Limb (tissue), 2 donors: ENCODE measurements around the gene ALAD.
"Not testable (repeated sequence)": the region's sequence is repeated elsewhere in the genome, so short reads cannot be mapped to it uniquely, and the experiment has no call there.

Experiments used
- DNase-seq, 2 donors: peaks; one replicate each; pipeline ENCODE4 v3.0.0-alpha.2; 2016; ENCODE audit errors: extremely low spot score in 2 of 2

The ALAD gene

DNA sequence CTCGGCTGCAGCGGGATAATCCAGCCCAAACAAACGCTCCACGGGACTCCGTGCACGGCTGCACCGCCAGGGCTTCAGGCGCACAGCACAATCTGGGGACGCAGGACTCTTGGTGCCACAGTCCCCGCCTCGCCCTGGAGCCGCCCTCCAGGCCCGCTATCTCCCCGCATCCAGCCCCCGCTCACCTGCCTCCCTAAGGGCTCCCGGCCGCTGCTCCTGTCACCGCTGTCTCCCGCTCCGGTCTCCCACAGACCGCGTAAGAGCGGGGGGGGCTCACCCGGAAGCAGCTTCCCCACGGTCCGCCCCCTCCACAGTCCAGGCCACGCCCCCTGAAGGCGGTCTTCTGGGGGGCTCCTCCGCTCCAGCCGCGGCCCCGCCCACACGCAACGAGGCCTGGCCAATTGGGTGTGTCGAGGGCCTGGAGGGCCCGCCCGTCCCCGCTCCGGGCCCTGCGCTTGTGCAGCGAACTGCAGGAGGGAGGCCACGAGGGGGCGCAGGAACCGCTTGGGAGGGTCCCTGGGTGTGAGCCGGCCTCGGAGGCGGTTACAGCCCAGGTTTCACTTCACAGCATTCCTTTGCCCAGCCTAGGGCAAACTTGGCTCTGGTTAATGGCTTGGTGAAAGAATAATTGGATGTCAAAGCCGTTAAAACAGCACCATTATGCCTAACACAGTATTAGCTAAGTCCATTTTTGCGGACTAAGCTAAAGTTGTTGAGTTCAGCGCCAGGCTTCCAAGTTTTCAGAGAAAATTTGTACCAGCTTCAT lies at the start of gene ALAD:
Gene ALAD, minus strand, starts transcription at position 258 of the 766 bp plus-strand sequence. CDS start 7,725 bp downstream, outside the sequence.
- peak; percentile 98 to 99 for DNase-seq

DNA sequence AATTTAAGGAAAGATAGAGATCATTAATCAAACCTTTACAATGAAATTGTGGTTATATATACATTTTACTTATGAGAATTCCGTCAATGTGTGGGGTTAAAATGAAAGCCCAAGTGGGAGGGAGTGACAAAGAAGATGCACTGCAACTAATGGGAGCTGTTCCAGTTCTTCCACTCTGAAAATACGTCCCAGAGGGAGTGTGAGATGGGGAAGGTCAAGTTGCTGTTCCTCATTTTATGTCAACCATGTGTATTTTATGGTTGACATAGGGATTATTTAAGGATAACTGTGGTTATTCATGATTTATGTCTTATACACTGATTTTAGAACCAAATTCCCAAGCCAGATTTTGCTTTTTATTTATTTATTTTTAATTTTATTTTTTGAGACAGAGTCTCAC lies 48.3 kb upstream of the ALAD start:
- no peak for DNase-seq

DNA sequence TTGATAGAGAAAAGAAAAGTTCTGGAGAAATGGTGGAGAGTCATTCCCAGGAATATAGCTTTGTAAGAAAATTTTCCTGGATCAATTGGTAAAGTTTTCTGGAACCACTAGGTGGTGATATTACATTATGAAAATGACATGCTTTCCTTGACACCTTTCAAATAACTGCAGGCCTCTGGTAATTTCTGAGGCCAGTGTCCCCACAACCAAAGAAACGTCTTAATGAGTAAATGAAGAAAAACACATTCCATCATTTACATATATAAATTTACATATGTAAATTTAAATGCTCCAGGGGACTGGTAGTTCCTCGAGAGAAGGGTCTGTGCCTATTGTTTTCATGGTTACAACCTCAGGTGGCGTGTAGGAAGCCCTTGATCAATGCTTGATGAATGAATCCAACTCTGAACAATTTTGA lies 45.2 kb upstream of the ALAD start:
- DNase-seq = peak in 1 of 2 donors; percentile 72

DNA sequence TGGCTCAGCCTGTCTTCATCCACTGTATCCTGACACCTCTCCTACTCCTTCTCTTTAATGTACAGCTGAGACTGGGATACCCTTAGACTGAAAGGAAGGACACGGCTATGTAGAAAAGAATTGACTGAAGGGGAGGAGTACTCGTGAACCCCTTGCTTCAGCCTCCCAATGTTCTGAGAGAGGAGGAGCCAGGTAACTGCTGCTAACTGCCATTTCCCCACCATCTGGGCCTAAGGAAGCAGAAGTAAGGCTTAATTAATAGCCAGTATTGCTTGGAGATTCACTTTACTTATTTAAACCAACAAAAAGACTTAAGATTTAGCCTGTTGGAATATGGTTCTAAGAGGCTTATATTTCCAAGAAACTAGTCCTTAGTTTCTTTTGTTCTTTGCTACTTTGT lies 43.7 kb upstream of the ALAD start:
- DNase-seq = no peak

DNA sequence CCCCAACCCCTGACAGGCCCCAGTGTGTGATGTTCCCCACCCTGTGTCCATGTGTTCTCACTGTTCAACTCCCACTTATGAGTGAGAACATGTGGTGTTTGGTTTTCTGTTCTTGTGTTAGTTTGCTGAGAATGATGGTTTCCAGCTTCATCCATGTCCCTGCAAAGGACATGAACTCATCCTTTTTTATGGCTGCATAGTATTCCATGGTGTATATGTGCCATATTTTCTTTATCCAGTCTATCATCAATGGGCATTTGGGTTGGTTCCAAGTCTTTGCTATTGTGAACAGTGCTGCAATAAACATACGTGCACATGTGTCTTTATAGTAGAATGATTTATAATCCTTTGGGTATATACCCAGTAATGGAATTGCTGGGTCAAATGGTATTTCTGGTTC lies 36.6 kb upstream of the ALAD start:
- DNase-seq = not testable (repeated sequence)

DNA sequence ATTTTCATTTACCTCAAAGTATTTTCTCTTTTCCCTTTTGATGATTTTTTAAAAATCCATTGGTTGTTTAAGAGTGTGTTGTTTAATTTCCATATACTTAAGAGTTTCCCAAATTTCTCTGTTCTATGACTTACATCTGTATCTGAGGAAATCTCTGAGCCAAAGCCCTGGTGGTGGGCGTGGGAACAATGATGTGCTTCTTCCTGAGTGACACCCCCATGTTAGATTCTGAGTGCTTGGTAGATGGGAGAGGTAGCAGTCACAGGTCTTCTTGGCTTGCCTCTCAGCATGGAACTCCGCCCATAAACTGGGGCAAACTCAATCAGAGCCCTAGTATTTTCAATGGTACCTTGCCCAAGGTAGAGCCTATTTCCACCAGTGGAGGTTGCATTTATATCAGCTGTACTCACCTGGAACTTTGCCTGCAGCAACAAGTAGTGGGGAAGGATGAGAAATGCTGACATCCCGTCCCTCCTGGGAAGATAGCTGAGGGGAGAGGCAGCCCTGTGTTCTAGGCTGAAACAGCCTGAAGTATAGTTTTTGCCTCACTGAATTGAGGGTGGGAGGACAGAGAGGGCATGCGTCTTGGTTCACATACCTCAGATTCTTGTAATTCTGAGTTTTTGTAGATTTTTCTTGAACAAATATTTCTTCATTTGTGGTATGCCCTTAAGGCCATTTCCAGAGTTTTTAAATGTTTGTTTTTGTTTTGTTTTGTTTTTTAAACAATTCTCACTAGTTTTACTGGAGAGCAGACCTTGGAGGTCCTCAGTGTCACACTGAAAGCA lies 35.8 kb upstream of the ALAD start:
- no peak for DNase-seq

DNA sequence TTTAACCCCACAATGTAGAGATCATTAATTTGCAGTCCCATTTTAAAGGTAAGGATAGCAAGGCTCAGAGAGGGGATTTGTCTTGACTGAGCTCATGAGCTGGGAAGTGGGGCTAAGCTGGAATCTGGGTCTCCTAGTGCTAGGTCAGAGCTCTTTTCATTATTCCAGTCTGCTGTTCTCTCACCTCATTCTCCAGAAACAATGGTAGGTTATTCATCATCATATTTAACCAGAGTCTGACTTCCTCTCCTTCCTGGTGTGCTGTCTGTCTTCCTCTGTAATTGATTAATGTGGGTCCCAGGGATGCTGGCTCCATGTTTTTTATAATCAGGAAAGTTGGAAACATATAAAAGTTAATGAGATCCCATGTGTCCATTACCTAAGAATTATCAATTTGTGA lies 30.1 kb upstream of the ALAD start:
- DNase-seq = no peak

DNA sequence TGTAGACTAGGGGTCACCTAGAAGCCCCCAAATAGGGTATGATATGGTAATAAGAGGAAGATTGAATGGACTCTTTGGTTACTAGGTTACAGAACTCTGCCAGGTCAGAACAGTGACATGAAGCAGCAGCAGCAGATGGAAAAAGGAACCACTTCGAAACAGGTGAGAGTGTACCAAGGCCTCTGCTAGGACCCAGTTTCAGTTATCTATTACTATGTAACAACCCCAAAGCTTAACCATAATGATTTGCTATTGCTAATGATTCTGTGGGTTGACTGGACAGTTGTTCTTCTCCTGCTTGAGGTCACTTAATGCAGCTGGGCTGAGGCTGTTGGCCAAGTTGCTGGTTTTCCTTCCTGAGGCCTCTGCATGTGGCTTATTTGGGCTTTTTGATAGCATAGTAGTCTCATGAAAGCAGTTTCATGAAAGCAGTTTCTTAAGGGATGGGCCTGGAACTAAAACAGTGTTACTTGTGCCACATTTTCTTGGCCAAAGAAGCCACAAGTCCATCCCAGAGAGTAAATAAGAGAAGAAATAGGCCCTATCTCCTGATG lies 27.1 kb upstream of the ALAD start:
- no peak for DNase-seq

DNA sequence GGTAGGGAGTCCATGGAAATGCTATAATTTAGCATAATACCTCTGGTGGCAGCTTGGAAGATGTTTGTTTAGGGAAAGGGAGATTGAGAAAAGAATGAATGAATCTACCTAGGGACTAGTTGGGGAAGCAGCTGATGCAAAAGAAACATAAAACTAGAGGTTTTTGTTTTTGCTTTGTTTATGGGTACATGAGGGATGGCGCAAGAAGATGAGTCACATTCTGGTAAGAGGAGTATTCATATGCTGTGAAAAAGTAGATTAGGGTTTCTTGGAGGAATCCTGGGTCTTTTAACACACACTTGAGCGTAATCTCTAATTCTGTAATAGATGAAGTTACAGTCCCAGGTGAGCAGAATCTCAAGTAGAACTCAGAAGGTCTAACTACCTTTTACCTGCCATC lies 26.5 kb upstream of the ALAD start:
- no peak for DNase-seq

DNA sequence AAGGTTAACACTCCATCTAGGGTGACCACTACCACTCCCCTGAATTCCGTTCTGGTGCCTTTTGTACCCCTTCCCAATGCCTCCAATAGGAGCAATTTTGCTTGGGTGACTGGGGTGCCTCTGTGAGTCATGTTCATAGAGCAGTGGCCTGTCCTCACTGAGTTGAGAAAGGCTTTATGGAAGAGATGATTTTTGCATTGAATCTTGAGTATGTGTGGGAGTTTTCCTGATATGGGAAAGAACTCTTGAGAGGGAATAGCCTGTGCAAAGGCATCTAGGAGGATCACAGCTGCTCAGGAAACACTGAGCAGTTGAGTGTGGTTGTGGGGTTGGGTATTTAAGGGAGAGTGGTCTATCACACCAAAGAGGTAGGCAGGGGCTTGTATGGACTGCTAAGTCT lies 25.6 kb upstream of the ALAD start:
- no peak for DNase-seq

DNA sequence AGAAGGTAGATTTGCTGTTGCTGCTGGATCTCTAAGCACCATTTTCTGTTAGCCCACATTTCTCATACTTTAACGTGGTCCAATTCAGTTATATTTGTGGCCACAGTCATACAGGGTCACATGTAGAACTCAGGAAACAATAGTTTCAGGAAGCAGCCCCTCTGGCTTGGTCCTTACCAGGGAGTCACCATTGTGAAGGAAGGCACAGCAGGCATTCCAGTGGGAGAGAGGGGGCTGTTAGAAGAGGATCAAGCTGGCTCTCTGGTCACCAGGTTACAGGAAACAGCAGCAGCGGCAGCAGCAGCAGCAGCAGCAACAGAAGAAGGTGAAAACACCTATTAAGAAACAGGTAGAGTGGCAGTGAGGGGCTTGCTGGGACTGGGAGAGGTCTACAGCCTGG lies 24.0 kb upstream of the ALAD start:
- no peak for DNase-seq

DNA sequence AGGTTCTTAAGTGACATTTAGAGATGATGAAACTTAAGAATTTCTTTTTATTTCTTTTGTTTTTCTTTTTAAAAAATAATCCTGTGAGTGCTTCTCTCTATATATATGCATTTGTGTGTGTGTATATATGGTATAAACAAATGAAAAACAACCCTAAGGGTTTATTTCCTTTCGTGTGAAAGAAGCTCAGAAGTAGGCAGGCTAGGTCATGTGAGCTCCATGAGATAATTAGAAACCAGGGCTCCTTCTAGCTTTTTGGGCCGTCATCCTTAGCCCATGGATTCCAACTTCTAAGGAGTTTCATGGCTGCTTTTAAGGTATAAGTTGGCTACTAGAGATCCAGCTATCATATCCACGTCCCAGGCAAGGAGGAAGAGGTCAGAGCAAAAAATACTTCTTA lies 20.6 kb upstream of the ALAD start:
- no peak for DNase-seq

DNA sequence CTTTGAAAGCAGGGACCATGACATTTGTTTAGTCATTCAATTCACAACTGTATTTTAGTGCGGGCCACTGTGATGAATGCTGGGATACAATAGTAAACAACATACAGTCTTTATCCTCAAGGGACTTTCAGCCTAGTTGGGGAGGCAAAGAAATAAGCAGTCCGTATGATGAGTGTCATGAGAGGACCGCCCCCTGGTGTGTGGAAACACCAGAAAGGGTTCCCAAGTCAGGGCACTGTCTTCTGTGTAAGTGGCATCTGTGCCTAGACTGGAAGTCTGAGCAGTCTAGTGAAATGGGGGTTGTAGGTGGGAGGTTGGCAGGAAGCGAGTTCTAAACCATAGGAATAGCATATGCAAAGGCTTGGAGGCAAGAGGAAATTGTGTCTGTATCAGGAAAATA lies 16.3 kb upstream of the ALAD start:
- DNase-seq = no peak

DNA sequence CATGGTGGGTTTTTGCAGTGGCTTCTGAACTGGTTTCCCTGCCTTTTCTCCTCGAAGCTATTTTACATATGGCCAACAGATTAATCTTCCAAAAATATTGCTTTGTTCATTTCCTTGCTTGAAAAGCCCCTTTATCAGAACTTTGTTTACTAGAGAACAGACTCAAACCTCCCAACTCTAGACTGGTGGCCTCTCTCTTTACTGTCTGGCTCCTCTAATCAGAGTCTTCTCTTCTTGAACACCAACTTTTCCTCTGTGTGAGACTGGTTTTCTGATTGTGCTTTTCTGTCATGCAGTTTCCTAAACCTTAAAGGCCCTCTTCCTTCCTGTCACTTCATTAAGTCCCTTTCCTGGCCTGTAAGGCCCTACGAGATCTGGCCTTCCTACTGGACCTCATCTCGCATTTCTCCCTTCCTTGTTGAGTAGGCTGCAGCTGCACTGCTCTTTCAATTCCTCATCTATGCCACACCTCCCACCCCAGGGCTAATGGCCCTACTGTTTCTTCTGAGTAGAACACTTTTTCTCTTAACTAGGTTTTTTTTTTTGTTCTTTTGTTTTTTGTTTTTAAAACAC lies 15.2 kb upstream of the ALAD start:
- DNase-seq = no peak

DNA sequence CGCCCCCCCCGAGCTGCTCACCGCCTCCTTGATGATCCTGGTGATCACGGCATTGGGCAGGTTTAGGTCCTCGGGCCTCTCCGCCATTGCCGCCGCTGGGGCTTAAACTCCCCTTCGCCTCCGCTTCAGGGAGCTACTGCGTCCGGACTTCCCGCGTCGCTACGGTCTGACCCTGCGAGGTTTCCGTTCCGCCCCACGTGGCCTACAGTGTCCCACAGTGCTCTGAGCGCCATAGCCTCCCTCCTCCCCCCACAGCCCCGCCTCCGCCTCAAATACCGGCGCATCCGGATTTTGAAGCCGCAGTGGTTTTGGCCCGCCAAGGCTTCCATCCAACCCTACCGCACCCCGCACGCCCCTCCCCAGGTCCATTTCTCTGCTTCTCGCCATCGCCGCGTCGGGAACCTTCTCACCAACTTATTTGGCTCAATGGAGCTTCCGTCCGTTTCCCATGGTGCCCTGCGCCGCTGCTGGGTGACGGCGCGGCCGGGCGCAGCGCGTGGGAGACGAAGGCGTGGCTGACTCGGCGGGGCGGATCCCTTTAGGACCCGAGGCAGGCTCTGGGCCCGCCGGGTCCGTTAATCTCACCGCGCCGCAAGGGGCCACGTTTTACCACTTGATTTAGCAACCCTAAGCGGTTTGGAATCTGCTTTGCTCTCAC lies 9.3 kb upstream of the ALAD start, which contains the start of the genes C9orf43 and POLE3:
Gene C9orf43, plus strand, starts transcription at position 541 of the 658 bp plus-strand sequence. CDS start 2,747 bp downstream, outside the sequence.
Gene POLE3, minus strand, starts transcription at position 469 of the 658 bp plus-strand sequence. Its CDS starts 382 bp downstream, at position 87.
- DNase-seq = peak; percentile 96

DNA sequence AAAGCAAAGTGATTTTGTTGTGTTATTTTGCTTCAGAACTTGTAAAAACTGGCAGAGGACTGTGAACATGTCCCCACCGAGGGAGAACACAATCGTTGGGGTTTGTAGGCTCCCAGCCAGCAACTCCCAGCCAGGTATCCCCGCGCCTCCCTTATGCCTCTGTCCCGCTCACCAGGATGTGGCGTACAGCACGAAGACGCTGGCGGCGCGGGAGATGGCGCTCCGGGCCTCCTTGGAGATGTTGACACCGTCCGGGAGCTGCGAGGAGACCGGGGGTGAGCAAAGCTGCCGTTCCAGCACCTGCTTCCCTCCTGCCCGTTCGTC lies 8.8 kb upstream of the ALAD start:
- no peak for DNase-seq

DNA sequence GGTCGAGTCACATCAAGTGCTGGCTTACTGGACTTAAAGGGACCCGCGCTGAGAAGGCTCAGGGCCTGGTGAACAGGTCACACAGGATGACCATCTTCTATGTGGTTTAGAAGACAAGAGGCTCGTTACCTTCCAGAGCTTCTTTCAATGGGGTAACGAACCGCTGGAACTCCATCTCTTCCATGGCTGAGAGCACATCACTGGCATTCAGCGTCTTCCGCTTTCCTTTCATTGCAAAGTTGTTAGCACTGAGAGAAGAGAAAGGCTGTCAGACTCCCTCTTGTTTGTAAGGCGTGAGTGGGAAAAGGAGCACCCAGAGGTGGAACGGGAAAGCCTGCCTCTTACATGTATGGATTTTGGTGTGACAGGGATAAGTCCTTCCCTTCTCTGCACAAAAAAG lies 8.4 kb upstream of the ALAD start:
- no peak for DNase-seq

DNA sequence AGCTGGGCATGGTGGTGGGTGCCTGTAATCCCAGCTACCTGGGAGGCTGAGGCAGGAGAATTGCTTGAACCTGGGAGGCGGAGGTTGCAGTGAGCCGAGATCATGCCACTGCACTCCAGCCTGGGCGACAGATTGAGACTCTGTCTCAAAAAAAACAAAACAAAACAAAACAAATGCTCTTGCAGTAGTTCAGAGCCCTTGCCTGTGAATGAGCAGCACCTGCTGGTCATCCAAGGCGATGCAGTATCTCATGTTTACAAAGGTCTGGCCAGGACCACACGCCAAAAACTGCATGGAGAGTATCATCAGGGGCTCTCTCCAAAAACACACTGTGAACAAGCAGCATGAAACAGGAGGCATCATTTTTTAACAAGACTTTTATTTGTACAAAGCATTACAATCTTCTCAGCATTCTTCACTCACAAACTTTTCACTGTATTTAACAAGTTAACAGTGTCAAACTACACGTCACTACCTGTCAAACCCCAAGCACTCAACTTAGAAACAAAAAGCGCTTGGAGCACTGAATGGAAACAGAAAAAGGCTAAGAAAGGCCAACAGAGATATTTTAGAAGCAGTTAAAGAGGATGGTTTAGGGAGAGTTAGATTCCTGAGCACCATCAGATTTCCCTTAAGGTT lies 5.9 kb upstream of the ALAD start:
- DNase-seq = peak; percentile 62 to 69

DNA sequence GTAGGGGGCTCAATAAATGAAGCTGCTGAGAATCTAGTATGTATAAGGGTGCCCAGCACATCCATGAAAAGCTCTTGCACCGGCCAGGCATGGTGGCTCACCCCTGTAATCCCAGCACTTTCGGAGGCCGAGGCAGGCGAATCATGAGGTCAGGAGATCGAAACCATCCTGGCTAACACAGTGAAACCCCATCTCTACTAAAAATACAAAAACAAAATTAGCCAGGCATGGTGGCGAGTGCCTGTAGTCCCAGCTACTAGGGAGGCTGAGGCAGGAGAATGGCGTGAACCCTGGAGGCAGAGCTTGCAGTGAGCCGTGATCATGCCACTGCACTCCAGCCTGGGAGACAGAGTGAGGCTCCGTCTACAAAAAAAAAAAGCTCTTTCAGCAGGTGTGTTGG lies 5.3 kb upstream of the ALAD start:
- not testable (repeated sequence) for DNase-seq

DNA sequence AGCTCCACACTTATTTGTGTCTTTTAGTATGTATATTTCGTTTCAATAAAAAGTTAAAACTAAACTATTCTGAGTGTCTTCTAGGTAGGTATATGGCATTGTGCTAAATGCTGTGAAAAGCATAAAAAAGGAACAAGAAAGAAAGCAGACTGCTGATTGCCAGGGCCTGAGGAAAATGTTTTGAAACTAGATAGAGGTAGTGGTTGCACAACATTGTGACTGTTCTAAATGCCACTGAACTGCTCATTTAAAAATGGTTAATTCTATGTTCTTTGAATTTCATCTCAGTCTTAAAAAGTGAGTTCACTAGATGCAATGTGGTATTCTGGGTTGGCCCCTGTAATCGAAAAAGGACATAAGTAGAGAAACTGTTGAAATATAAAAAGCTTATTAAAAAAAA lies 2.6 kb upstream of the ALAD start:
- no peak for DNase-seq

DNA sequence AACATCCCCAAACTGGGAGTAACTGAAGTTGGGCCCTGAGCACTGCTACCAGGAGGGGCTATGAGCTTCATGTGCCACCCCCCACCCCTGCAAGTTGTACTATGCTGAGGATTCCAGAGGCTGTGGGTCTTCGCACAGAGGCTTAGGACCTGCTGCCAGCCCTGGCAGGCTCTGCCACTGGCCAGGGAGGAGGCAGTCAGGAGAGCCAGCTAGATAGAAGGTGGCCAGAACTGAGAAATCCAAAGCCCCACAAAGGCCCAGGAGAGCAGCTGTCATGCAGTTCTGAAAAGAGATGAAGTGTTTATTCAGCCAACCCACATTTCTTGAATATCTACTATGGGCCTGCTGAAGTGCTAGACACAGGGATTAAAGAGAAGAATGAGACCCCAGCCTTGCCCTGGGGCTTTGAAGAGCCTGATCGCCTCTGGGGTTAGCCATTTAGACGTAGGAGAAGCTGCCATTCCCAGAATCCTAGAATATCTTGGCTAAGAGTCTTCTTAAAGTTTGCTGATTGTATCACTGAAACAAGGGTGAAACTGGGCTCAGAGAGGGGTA lies 1.4 kb downstream of the ALAD start:
- DNase-seq = no peak
